Ovary (tissue), 3 donors: ENCODE results near the gene ZNF423.

Experiments
- POLR2A ChIP-seq: fragments of 450-650 bp; IDR thresholded peaks from one replicate; pipeline ENCODE4 v1.6.1; 2017; ENCODE audit warnings: antibody characterized with exemption, mild to moderate bottlenecking, moderate library complexity
- TF ChIP-seq, protein P1 (sequence below), 3 donors: fragments of 450-650 bp in 2 of 3; fragments of 200-600 bp in 1 of 3; IDR thresholded peaks; one replicate each; pipeline versions ENCODE4 v1.5.1 to v1.8.0; 2016 to 2022; ENCODE audit warnings: antibody characterized with exemption in 3 of 3, mild to moderate bottlenecking in 1 of 3
- donor health status: DM: no; HTN: no; CAD: no.

DNA sequence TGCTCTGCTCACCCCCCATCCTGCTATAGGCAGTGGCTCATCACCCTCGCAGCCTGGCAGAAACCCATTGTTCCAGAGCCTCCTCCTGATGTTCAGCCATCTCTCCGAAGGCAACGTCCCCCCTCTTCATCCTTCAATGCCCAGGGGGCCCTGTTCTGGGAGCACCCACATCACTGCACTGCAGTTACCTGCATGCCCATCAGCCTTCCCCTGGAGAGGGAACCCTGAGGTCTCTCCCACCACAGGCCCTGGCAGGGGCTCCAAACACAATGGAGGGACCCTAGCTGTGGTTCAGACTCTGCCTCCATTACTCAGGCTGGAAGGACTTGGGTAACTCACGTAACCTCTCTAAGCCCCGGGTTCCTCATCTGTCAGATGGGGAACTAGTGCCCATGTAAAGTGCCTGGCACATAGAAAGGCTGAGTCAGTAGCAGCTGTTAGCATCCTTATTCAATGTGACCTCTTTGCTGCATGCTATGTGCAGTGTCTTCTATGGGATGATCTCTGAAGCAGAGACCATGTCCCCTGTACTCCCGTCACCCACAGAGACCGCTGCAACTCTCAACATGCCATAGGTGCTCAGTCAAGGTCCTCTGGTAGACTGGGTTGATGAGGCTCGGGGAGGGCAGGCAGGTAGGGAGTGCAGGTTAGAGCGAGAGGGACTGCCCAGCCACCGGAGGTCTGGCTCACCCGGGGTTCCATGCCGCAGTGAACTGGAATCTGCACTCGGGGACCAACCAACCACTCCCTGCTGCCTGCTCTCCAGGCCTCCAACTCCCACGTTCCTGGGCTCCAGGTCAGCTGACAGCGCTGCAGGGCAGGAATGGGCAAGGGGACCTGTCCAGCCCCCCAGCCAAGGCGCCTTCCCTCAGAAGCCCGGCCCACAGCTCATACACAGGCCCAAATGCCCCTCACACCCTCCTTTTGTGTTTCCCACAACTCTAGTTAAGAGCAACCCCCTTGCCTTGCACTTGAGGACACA is 233.2 kb downstream of the ZNF423 start:
- TF ChIP-seq POLR2A = no peak
- TF ChIP-seq, protein P1, sequence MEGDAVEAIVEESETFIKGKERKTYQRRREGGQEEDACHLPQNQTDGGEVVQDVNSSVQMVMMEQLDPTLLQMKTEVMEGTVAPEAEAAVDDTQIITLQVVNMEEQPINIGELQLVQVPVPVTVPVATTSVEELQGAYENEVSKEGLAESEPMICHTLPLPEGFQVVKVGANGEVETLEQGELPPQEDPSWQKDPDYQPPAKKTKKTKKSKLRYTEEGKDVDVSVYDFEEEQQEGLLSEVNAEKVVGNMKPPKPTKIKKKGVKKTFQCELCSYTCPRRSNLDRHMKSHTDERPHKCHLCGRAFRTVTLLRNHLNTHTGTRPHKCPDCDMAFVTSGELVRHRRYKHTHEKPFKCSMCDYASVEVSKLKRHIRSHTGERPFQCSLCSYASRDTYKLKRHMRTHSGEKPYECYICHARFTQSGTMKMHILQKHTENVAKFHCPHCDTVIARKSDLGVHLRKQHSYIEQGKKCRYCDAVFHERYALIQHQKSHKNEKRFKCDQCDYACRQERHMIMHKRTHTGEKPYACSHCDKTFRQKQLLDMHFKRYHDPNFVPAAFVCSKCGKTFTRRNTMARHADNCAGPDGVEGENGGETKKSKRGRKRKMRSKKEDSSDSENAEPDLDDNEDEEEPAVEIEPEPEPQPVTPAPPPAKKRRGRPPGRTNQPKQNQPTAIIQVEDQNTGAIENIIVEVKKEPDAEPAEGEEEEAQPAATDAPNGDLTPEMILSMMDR (IDR thresholded peaks at IDR 0.05) = no peak
